Activated T-cell treated with anti-CD3 and anti-CD28 coated beads, Interleukin-2, amount 50 U/mL, for 72 hours (primary cell): Measurements from ENCODE around the gene HADHA. TPM values are rescaled to one million over a fixed set of nuclear protein-coding genes. Genes with fewer than 3 reads are reported as not detected.
"Not testable (repeated sequence)": the region's sequence is repeated elsewhere in the genome, so short reads cannot be mapped to it uniquely, and the experiment has no call there.

Experiments used
- ATAC-seq, 2 donors: fragments of 150-1000 bp; cut with Tn5 transposase; replicated peaks in 1 of 2; 2 replicates each; pipeline ENCODE4 v1.10.0; 2021; ENCODE audit warnings: moderate library complexity in 2 of 2, mild to moderate bottlenecking in 1 of 2
- DNase-seq, 2 donors: peaks; one replicate each; pipeline ENCODE4 v3.0.0; 2021 to 2022; ENCODE audit warnings: mixed read lengths in 1 of 2
- H3K27ac Mint-ChIP-seq: one replicate; pipeline ENCODE4 v1.8.0; 2022; ENCODE audit warnings: mild to moderate bottlenecking, moderate library complexity, mixed read lengths
- H3K27me3 Mint-ChIP-seq: one replicate; pipeline ENCODE4 v1.8.0; 2022; ENCODE audit warnings: low read depth, mixed read lengths
- H3K36me3 Mint-ChIP-seq, 2 donors: one replicate each; pipeline ENCODE4 v1.8.0; 2022; ENCODE audit warnings: mixed read lengths in 2 of 2, mild to moderate bottlenecking in 1 of 2; ENCODE audit not compliant: insufficient read depth in 2 of 2
- H3K4me1 Mint-ChIP-seq: one replicate; pipeline ENCODE4 v1.8.0; 2022; ENCODE audit warnings: low read depth, mixed read lengths
- H3K4me3 Mint-ChIP-seq, 2 donors: one replicate each; pipeline ENCODE4 v1.8.0; 2022; ENCODE audit warnings: mild to moderate bottlenecking in 2 of 2, mixed read lengths in 2 of 2, moderate library complexity in 2 of 2
- H3K9me3 Mint-ChIP-seq, 2 donors: one replicate each; pipeline ENCODE4 v1.8.0; 2022; ENCODE audit warnings: mixed read lengths in 2 of 2
- total RNA-seq, 2 donors: library from RNA; stranded (reverse); gene quantifications; one replicate each; pipeline ENCODE4 v1.2.3, GENCODE V29; 2022

HADHA gene
- total RNA-seq, 2 donors from 2014 or later: 108 TPM

DNA sequence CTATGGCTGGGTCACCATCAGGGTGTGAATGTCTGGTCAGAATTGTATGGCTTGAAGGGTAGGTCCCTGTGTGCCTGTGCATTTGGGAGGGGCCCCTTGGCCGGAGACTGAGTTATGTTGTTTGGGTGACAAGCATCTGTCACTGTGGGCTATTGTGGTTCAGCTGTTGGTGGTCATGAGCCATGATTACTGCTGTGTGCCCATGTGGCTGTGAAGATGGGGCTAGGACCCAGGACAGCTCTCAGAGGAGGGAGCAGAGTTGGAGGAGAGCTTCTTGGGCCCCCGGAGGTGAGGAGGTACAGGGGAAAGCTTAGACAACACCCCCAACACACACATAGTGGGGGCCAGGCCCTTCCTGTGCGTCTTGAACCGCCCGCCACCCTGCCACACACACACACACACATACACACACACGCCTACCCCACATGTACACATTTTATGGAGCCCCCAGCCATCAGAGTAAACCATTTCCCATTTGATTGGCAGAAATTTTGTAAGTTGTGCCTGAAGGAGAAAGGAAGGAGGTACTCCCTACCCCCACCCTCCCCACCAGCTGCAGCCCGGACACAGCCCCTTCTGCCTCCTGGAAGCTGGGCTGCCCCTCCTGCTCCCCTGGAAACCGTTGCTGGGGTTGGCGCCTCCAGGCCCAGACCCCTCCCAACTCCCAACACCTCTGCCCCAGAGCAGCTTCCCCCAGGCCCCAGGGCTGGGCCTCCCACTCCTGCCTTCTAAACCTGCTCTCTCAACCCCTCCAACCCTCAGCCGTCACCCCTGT, 69.6 kb downstream of the HADHA start:
- Mint-ChIP-seq H3K27me3 (peaks cover 20% of the 10 kb centered on the region), H3K36me3 (peaks cover 0 to 7% of the 10 kb centered on the region in 2 donors), H3K9me3 (no peaks in the 10 kb centered on the region), H3K27ac (no peak overlapping the region), H3K4me1 (peaks cover 12% of the 10 kb centered on the region), H3K4me3 (peak overlapping the region in 1 of 2 donors; percentile 64)
- ATAC-seq (peak; percentile 6 to 10), DNase-seq (no peak)

DNA sequence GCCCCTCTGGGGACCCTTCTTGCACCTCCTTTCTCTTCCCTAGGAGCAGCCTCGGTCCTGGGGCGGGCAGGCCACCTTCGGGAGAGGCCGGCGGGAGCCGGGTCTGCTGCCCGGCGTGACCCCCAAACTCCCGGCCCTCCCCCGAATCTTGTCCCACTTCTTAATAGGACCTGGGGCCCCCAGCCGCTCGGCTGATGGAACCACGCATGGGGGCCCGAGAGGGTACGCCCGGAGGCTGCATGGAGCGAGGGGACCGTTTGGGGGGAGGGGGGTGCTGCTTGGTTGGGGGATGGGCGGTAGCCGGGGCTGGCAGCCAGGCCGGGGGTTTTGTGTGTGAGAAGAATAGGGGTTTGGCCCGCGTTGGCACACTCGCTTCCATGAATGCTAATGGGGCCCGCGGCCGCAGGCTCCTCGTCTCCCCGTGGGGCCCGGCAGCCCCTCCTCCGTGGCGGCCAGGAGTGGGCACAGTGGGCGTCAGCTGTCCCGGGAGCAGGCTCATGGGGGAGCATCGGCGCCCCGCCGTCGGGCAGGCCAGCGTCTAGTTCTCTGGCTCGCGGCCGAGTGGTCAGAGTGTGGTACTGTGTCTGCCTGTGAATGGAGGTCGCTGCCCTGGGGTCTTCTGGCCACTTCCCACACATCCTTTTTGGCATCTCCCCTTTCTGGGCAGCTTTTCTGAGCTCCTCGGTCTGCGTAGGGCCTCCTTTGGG, 70.5 kb downstream of the HADHA start:
- H3K27me3 Mint-ChIP-seq: peaks cover 20% of the 10 kb centered on the region
- H3K4me3 Mint-ChIP-seq: peak overlapping the region; percentile 67 to 71
- no peak for ATAC-seq
- H3K9me3 Mint-ChIP-seq: no peaks in the 10 kb centered on the region
- DNase-seq: no peak
- peaks cover 6% of the 10 kb centered on the region for H3K4me1 Mint-ChIP-seq
- peaks cover 0 to 7% of the 10 kb centered on the region in 2 donors for H3K36me3 Mint-ChIP-seq
- H3K27ac Mint-ChIP-seq: no peak overlapping the region

DNA sequence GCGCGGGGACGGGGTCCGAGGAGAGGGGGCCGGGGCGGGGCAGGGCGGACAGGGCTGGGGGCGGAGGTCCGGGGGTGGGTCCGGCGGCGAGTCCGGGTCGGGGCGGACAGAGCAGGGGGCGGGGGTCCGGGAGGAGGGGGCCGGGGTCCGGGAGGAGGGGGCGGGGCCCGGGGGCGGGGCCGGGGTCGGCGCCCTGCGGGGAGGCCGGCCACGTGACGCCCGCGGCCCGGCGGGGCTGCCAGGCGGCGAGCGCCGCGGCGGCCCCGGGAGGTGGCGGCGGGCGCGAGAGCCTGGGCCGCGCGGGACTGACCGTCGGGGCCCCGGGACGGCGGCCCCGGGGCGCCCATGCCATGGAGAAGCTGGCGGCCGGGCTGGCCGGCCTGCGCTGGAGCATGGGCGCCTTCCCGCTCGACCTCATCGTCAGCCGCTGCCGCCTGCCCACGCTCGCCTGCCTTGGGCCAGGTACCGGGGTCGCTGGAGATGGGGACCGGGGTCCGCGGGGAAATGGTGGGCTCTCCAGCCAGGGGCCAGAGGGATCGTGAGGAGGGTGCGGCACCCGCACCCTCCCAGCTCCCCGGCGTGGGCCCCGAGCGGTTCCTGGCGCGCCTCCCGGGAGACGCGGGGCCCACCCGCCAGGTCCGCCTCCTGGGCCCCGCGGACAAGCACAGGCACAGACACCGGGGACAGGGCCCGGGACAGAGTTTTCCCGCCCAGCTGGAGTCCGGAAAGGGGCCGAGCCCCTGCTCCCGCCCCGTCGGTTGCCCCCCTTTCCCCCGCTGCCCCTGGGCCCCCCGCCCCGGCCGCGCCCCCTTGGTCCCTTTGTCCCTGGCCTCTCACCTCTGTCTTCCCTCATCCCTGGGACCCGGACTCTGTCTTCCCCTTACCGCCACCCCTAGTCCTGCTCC, 71.3 kb downstream of the HADHA start, which contains the start of gene GAREM2:
Gene GAREM2 (plus strand): TSS at position 218 of the 905 bp plus-strand sequence. CDS start 133 bp downstream, at position 351.
- H3K27me3 Mint-ChIP-seq: peaks cover 20% of the 10 kb centered on the region
- no peak within 1 kb of the TSS for H3K27ac Mint-ChIP-seq
- DNase-seq (no peak), ATAC-seq (peak; percentile 43 to 47)
- peaks cover 0 to 7% of the 10 kb centered on the region in 2 donors for H3K36me3 Mint-ChIP-seq
- H3K4me3 Mint-ChIP-seq: peak within 1 kb of the TSS; percentile 81 to 82
- peaks cover 6% of the 10 kb centered on the region for H3K4me1 Mint-ChIP-seq
- H3K9me3 Mint-ChIP-seq: no peaks in the 10 kb centered on the region

DNA sequence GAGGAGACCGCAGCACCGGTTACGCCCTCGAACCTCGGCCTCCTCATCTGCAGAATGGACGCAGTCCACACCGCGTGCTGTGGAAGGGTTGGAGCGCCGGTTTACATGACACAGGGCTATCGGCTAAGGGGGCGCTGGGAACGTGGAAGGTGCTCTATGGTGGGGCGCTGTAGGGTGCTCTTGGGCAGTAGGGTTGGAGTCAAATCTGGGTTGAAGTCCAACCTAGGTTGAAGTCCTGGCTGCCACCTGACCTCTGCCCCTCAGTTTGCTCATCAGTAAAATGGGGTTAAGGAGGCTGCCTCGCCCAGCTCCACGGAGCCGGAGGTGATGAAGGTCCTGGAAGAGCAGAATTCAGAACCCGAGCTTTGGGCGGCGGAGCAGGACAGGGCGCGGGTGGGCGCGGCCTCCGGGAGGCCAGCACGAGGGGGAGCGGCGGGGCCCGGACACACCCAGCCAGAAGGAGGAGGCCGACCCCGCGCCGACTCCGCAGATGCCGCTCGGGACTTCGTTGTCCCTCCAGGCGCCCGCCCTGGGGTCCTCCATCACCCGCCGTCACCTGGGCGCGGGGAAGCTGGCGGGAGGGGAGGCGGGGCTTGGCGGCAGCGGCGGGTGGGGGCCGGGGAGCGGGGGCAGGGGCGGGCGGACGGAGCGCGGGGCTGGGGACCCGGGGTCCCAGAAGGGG, 72.1 kb downstream of the HADHA start:
- peaks cover 0 to 7% of the 10 kb centered on the region in 2 donors for H3K36me3 Mint-ChIP-seq
- no peak overlapping the region for H3K27ac Mint-ChIP-seq
- peak overlapping the region; percentile 81 to 82 for H3K4me3 Mint-ChIP-seq
- DNase-seq (no peak), ATAC-seq (peak; percentile 19 to 24)
- H3K4me1 Mint-ChIP-seq: peaks cover 6% of the 10 kb centered on the region
- peaks cover 20% of the 10 kb centered on the region for H3K27me3 Mint-ChIP-seq
- H3K9me3 Mint-ChIP-seq: no peaks in the 10 kb centered on the region

DNA sequence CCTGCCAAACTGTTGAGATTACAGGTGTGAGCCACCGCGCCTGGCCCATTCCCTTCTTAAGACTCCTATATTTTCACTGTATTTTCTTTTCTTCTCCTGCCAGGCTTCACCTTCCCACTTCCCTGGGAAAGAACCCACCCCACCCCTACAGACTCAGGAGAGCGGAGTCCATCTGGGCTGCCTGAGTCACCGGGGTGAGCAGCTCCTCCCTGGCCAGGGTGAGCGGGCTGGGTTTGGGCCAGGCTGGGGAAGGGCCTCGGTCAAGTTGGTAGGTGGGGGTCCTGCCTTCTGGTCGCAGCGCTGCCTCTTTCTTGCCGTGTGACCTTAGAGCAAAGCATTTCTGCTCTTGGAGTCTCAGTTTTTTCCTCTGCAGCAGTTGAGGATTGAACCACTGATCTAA, 73.6 kb downstream of the HADHA start:
- Mint-ChIP-seq H3K4me3 (no peak overlapping the region), H3K4me1 (peaks cover 6% of the 10 kb centered on the region), H3K27me3 (peaks cover 20% of the 10 kb centered on the region), H3K9me3 (no peaks in the 10 kb centered on the region), H3K36me3 (peaks cover 0 to 7% of the 10 kb centered on the region in 2 donors), H3K27ac (no peak overlapping the region)
- DNase-seq: no peak
- ATAC-seq: no peak

DNA sequence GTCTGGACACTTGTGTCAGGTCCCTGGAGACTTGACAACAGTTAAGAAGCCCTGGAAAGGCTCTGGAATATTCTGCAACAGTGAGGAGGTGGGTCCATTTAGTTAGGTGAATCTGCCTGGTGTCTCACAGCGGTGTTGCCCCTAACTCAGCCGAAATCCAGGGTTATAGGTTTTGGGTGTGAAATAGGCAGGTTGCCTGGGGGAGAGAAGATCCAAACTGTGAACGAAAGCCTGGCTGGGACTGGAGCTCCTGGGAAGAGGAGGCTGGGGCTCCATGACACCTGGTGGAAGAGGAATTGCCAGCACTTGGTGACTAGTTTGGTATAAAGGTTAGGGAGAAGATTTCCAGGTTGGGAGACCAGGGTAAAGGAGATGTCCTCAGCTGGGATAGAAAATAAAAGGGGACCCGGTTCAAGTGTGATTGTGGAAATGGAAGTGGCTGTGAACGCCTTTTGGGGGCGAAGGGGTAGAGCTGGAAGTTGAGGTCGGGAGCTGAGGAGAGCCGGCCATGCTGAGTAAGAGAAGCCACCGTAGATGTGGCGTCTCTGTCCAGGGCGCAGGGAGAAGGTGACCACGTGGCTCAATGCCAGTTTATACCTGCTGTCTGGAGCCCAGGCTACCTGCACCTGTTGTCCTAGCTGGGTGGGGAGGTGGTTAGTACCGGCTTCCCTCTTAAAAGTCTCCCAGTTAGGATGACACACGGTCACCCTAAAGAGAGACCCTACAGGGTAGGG, 74.6 kb downstream of the HADHA start:
- DNase-seq: no peak
- H3K36me3 Mint-ChIP-seq: peaks cover 0 to 7% of the 10 kb centered on the region in 2 donors
- no peak overlapping the region for H3K4me3 Mint-ChIP-seq

DNA sequence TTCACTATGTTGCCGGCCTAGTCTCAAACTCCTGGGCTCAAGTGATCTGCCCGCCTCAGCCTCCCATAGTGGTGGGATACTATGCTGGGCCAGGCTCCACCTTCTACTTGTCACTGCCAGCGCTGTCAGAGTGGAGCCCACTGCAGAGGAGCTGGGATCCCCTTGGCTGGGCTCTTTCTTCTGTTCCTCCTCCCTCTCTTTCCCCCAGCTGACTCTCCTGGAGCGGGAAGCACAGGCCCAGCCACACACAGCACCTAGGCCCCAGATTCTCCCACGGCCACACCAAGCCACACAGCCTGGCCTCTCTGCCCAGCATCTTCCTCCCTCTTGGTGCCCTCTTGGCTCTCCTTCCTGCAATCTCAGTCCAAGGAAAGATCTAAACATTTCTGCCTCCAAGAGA, 75.2 kb downstream of the HADHA start:
- H3K27me3 Mint-ChIP-seq: peaks cover 12% of the 10 kb centered on the region
- H3K9me3 Mint-ChIP-seq: no peaks in the 10 kb centered on the region
- ATAC-seq: no peak
- H3K4me1 Mint-ChIP-seq: peaks cover 6% of the 10 kb centered on the region
- H3K27ac Mint-ChIP-seq: no peak overlapping the region
- H3K4me3 Mint-ChIP-seq: no peak overlapping the region
- H3K36me3 Mint-ChIP-seq: peaks cover 0 to 7% of the 10 kb centered on the region in 2 donors
- DNase-seq: no peak

More for the DNA sequence above, 74.6 kb downstream of the HADHA start:
- Mint-ChIP-seq H3K27ac (no peak overlapping the region), H3K4me1 (peaks cover 6% of the 10 kb centered on the region), H3K9me3 (no peaks in the 10 kb centered on the region), H3K27me3 (peaks cover 18% of the 10 kb centered on the region)
- ATAC-seq: no peak

DNA sequence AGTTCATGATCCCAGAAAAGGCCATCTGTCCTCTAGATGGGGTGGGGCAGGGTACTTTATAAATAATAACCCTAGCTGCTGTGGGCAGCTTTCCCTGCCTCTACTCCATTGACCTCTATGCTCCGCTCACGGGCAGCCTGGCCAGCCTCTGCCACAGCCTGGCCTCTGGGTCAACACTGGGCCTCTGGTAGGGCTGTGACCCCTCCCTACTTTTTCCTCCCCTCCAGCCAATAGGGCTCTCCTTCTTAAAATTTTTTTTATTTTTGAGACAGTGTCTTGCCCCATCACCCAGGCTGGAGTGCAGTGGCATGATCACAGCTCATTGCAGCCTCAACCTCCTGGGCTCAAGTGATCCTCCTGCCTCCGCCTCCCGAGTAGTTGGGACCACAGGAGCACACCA, 75.6 kb downstream of the HADHA start:
- ATAC-seq: no peak
- no peaks in the 10 kb centered on the region for H3K9me3 Mint-ChIP-seq
- H3K4me1 Mint-ChIP-seq: peaks cover 6% of the 10 kb centered on the region
- peaks cover 12% of the 10 kb centered on the region for H3K27me3 Mint-ChIP-seq
- peaks cover 0 to 7% of the 10 kb centered on the region in 2 donors for H3K36me3 Mint-ChIP-seq
- no peak overlapping the region for H3K4me3 Mint-ChIP-seq
- DNase-seq: no peak
- H3K27ac Mint-ChIP-seq: no peak overlapping the region

DNA sequence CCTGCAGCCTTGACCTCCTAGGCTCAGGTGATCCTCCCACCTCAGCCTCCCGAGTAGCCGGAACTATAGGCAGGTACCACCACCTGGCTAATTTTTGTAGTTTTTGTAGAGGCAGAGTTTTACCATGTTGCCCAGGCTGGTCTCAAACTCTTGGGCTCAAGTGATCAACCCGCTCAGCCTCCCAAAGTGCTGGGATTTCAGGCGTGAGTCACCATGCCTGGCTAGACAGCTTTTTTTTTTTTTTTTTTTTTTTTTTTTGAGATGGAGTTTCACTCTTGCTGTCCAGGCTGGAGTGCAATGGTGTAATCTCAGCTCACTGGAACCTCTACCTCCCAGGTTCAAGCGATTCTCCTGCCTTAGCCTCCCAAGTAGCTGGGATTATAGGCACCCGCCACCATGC, 77.9 kb downstream of the HADHA start:
- H3K27me3 Mint-ChIP-seq, H3K36me3 Mint-ChIP-seq, ATAC-seq: not testable (repeated sequence)

DNA sequence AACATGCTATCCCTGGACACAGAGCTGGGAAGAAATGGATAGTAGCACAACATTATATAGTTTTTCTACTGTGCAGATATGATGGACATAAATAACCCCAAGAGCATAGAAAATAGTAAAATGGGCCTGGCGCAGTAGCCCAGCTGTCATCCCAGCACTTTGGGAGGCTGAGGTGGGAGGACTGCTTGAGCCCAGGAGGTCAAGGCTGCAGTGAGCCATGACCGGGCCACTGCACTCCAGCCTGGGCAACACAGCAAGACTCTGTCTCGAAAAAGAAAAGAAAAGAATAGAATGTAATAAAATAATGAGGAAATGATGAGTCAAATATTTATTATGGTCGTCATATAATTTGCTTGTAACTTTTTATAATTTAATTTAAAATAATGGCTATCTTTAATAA, 79.0 kb downstream of the HADHA start:
- Mint-ChIP-seq H3K27me3 (no peaks in the 10 kb centered on the region), H3K9me3 (no peaks in the 10 kb centered on the region), H3K27ac (no peak overlapping the region), H3K36me3 (no peaks in the 10 kb centered on the region), H3K4me1 (no peaks in the 10 kb centered on the region), H3K4me3 (no peak overlapping the region)
- DNase-seq: no peak
- ATAC-seq: no peak

More for the DNA sequence above, 77.9 kb downstream of the HADHA start:
- not testable (repeated sequence) for H3K4me1 Mint-ChIP-seq, H3K9me3 Mint-ChIP-seq, H3K4me3 Mint-ChIP-seq, H3K27ac Mint-ChIP-seq, DNase-seq

DNA sequence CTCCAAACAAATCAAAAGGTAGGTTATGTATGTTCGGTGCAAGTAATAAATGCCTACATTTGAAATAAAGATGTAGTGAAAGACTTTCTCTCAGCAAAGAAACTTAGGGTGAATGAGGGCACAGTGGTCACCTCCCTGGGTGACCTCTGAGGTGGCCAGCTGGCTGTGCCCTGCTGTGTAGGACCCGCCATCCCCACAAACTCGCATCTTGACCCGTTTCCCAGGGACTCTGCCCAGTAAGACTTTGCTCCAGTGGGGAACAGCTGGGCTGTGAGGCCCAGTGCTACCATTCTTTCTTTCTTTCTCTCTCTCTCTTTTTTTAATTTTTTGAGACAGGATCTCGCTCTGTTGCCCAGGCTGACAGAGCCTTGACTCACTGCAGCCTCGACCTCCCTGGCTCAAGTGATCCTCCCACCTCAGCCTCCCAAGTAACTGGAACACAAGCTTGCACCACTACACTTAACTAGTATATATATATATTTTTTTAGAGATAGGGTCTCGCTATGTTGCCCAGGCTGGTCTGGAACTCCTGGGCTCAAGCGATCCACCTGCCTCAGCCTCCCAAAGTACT, 79.7 kb downstream of the HADHA start:
- no peaks in the 10 kb centered on the region for H3K4me1 Mint-ChIP-seq
- ATAC-seq (no peak), DNase-seq (no peak)
- H3K27ac Mint-ChIP-seq: no peak overlapping the region
- H3K36me3 Mint-ChIP-seq: no peaks in the 10 kb centered on the region
- no peak overlapping the region for H3K4me3 Mint-ChIP-seq
- H3K27me3 Mint-ChIP-seq: no peaks in the 10 kb centered on the region
- no peaks in the 10 kb centered on the region for H3K9me3 Mint-ChIP-seq
